HG02678 (cell line): ENCODE data around the gene ADAMTS17.
"Not testable (repeated sequence)": the region's sequence is repeated elsewhere in the genome, so short reads cannot be mapped to it uniquely, and the experiment has no call there.

ENCODE experiments used
- ATAC-seq: cut with Tn5 transposase; IDR thresholded peaks from one replicate; pipeline ENCODE4 v1.9.1; 2021; ENCODE audit warnings: mild to moderate bottlenecking, moderate library complexity; ENCODE audit not compliant: unreplicated experiment

The ADAMTS17 gene

DNA sequence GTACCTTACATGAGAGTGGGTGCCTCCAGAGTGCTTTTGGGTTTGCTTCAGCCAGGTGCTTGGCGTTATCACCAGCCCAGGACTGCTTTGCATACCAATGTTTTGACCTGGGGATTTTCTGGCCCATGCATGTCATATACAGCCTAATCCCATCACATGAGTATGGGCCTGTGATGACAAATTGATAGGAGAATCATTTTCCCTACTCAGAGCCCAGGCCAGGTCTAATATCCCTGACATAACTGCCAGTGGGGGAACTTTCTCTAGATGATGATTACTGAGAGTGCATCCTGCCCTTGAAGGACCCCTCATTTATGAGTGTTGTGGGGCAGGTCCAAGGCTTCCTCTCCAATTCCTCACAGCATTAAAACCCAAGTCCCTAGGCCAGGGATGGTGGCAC is 411.1 kb downstream of the ADAMTS17 start:
- no peak for ATAC-seq

DNA sequence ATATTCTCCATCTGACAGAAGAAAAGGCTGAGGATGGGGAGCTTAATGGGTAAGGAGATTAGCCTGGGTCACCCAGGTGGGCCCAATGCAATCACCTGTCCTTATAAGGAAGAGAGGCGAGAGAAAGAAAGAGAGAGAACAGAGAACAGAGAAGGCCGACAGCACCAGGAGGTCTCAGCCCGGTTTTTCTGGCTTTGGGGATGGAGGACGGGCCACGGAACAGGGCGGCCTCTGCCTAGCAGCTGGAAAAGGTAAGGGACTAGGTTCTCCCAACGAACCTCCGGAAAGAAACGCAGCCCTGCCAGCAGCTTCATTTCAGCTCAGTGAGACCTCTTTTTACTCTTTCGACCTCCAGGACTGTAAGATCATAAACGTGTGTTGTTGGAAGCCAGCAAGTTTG is 412.5 kb downstream of the ADAMTS17 start:
- no peak for ATAC-seq

DNA sequence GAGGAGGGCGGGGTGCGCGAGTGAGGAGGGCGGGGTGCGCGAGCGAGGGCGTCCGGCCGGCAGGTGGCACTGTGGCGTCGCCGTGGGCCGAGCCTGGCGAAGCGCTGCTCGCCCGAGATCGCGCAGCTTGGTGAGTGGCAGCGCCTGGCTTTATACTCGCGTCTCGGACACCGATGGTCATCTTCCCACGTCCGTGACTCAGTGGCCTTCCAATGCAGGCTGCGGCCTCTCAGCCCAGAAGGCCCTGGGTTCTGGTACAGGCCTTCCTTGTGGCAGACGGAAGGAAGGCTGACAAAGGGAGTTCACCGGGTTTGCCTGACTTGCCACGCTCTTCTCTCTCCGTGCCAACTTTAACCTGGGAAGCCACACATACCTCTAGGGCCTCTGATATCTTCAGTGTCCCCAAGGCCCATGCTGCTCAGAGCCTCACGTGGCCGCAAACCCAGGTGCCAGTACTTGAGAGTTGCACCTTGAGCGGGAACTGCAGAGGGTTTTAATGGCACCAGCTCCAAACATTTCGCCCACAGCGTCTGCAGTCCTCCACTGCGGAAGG is 413.3 kb downstream of the ADAMTS17 start:
- ATAC-seq, result peak; percentile 91

DNA sequence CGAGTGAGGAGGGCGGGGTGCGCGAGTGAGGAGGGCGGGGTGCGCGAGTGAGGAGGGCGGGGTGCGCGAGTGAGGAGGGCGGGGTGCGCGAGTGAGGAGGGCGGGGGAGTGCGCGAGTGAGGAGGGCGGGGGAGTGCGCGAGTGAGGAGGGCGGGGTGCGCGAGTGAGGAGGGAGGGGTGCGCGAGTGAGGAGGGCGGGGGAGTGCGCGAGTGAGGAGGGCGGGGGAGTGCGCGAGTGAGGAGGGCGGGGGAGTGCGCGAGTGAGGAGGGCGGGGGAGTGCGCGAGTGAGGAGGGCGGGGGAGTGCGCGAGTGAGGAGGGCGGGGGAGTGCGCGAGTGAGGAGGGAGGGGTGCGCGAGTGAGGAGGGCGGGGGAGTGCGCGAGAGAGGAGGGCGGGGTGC is 415.2 kb downstream of the ADAMTS17 start:
- ATAC-seq, result not testable (repeated sequence)

DNA sequence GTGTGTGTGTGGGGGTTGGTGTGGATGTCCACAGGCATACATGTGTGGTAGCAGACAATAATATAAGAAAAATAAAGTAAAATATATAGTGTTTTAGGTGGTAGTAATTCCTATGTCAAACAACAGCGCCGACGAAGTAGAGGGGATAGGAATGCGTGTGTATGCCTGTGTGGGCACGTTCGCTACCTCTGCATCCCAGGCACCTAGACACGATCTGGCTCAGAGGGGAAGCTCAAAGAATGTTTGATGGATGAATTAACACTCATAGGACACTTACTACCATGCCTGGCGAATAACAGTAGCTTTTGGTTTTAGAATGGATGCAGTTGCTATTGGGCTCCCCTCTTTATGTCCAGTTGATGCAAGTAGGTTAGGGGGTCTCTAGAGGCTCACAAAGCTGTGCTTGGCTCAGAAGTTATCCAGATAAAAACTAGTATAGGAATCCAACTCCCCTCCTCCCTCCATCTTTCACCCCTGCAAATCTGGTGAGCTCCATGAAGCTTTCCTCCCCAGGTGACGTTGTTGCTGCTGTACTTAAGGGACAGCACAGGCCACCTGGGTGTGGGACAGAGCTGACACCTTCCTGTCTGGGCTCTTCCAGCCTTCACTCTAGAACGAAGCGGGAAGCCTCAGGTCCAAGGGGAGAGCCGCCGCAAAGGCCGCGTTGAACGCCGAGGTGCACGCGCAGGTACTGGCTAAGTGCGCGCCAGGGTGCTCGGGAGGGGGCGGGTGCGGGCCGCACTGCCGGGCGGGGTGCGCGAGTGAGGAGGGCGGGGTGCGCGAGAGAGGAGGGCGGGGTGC is 415.9 kb downstream of the ADAMTS17 start:
- ATAC-seq, result peak; percentile 33

DNA sequence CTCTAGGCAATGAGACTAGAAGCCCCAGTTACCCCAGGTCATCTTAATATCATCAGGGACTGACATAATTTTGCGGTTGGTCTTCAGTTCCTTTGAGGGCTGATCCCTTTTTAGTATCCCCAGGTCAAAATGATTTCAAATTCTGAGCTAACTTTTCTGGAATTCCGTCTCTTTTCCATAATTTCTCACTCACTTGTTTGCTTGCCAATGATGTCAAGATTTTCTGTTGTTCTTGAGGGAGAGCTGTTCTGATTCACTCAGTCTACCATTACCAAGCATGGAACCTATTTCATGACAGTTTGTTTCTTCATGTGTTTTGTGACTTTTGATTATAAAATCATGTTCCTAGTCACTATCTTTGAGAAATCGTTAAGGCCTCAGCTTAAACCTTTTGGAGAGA is 418.1 kb downstream of the ADAMTS17 start:
- no peak for ATAC-seq
